Endothelial cell (in vitro differentiated cells): ENCODE results near the gene NRG2. TPM values are rescaled to one million over a fixed set of nuclear protein-coding genes. Genes with fewer than 3 reads are reported as not detected.

ENCODE experiments used
- DNase-seq: peaks from one replicate; pipeline ENCODE4 v3.0.0; 2021; ENCODE audit warnings: low spot score
- H3K27ac Mint-ChIP-seq: one replicate; pipeline ENCODE4 v1.8.0; 2021; ENCODE audit warnings: mixed read lengths, inconsistent platforms; ENCODE audit not compliant: unreplicated experiment
- H3K27me3 Mint-ChIP-seq: one replicate; pipeline ENCODE4 v1.8.0; 2021; ENCODE audit warnings: mild to moderate bottlenecking, moderate library complexity, mixed read lengths, inconsistent platforms; ENCODE audit not compliant: unreplicated experiment
- H3K36me3 Mint-ChIP-seq: one replicate; pipeline ENCODE4 v1.8.0; 2021; ENCODE audit warnings: mild to moderate bottlenecking, low read depth, mixed read lengths, inconsistent platforms; ENCODE audit not compliant: unreplicated experiment
- H3K4me1 Mint-ChIP-seq: one replicate; pipeline ENCODE4 v1.8.0; 2021; ENCODE audit warnings: mild to moderate bottlenecking, mixed read lengths, inconsistent platforms; ENCODE audit not compliant: unreplicated experiment
- H3K4me3 Mint-ChIP-seq: one replicate; pipeline ENCODE4 v1.8.0; 2021; ENCODE audit warnings: mild to moderate bottlenecking, mixed read lengths, inconsistent platforms; ENCODE audit not compliant: unreplicated experiment
- H3K9me3 Mint-ChIP-seq: one replicate; pipeline ENCODE4 v1.8.0; 2021; ENCODE audit warnings: mixed read lengths, inconsistent platforms; ENCODE audit not compliant: unreplicated experiment
- CTCF ChIP-seq: fragments of 200-600 bp; sonication (generic); IDR thresholded peaks from one replicate; pipeline ENCODE4 v1.5.0; 2021; ENCODE audit warnings: antibody characterized with exemption; ENCODE audit not compliant: unreplicated experiment
- total RNA-seq: library from RNA; stranded (reverse); fragmentation: NEBNext Ultra II Directional; extraction: Animal tissue kit (Norgen Biotek cat#: 25700); gene quantifications from one replicate; pipeline ENCODE4 v1.2.1, GENCODE V29; 2021; ENCODE audit not compliant: unreplicated experiment

The NRG2 gene
- total RNA-seq, 1 donor from 2014 or later, result not detected

GRCh38 chr5:139946006-139946405, 97.1 kb downstream of the NRG2 start:
- H3K4me3 Mint-ChIP-seq, result no peak overlapping the region
- TF ChIP-seq CTCF, result no peak
- no peaks in the 10 kb centered on the region for H3K4me1 Mint-ChIP-seq
- DNase-seq, result no peak
- H3K9me3 Mint-ChIP-seq, result peaks cover 2% of the 10 kb centered on the region
- H3K27ac Mint-ChIP-seq, result no peak overlapping the region
- H3K36me3 Mint-ChIP-seq, result no peaks in the 10 kb centered on the region
- H3K27me3 Mint-ChIP-seq, result no peaks in the 10 kb centered on the region

- Mint-ChIP-seq H3K4me1 (no peaks in the 10 kb centered on the region), H3K27me3 (peaks cover 1% of the 10 kb centered on the region), H3K27ac (no peak overlapping the region), H3K9me3 (peaks cover 5% of the 10 kb centered on the region), H3K4me3 (no peak overlapping the region), H3K36me3 (no peaks in the 10 kb centered on the region)
- TF ChIP-seq CTCF, result no peak
- no peak for DNase-seq
Observed at GRCh38 chr5:139942243-139942642, 100.9 kb downstream of the NRG2 start.

GRCh38 chr5:139930406-139930805, 112.7 kb downstream of the NRG2 start:
- no peaks in the 10 kb centered on the region for H3K9me3 Mint-ChIP-seq
- H3K27me3 Mint-ChIP-seq, result no peaks in the 10 kb centered on the region
- H3K4me3 Mint-ChIP-seq, result no peak overlapping the region
- no peak for DNase-seq
- no peaks in the 10 kb centered on the region for H3K36me3 Mint-ChIP-seq
- TF ChIP-seq CTCF, result no peak
- H3K4me1 Mint-ChIP-seq, result peaks cover 2% of the 10 kb centered on the region
- no peak overlapping the region for H3K27ac Mint-ChIP-seq

- Mint-ChIP-seq H3K4me3 (no peak overlapping the region), H3K27me3 (no peaks in the 10 kb centered on the region), H3K36me3 (no peaks in the 10 kb centered on the region), H3K9me3 (no peaks in the 10 kb centered on the region), H3K27ac (no peak overlapping the region), H3K4me1 (peaks cover 2% of the 10 kb centered on the region)
- no peak for DNase-seq
- TF ChIP-seq CTCF, result no peak
Observed at GRCh38 chr5:139926797-139927503, 116.1 kb downstream of the NRG2 start.

- H3K4me3 Mint-ChIP-seq, result no peak overlapping the region
- no peak for TF ChIP-seq CTCF
- no peaks in the 10 kb centered on the region for H3K27me3 Mint-ChIP-seq
- DNase-seq, result no peak
- H3K36me3 Mint-ChIP-seq, result no peaks in the 10 kb centered on the region
- H3K4me1 Mint-ChIP-seq, result peaks cover 2% of the 10 kb centered on the region
- H3K9me3 Mint-ChIP-seq, result no peaks in the 10 kb centered on the region
- no peak overlapping the region for H3K27ac Mint-ChIP-seq
Observed at GRCh38 chr5:139925650-139926640, 117.2 kb downstream of the NRG2 start.
